Fibroblast of the aortic adventitia (primary cell): ENCODE measurements around the gene HMGXB3. TPM values are rescaled to one million over a fixed set of nuclear protein-coding genes. Genes with fewer than 3 reads are reported as not detected.

ENCODE experiments used
- DNase-seq: peaks from one replicate; pipeline ENCODE4 v3.0.0-alpha.2; 2010; ENCODE audit warnings: low read depth
- H3K4me3 ChIP-seq: 2 replicates; pipeline ENCODE4 v1.5.1; 2011; ENCODE audit warnings: low read depth, mild to moderate bottlenecking, control low read depth, low read length, moderate library complexity
- CTCF ChIP-seq: IDR thresholded peaks from 2 replicates; pipeline ENCODE4 v1.5.1; 2011; ENCODE audit warnings: mild to moderate bottlenecking, low read length, control low read depth, inconsistent platforms; ENCODE audit not compliant: insufficient read depth
- total RNA-seq: library from RNA; depleted of rRNA; stranded (reverse); fragments of >200 nt; gene quantifications from 2 replicates; pipeline ENCODE4 v1.2.3, GENCODE V29; 2012; ENCODE audit warnings: low replicate concordance

Gene HMGXB3
- total RNA-seq, 1 donor = 35.4 TPM

- H3K4me3 ChIP-seq = no peak overlapping the region
- DNase-seq = no peak
- TF ChIP-seq CTCF = no peak
Observed at GRCh38 chr5:150062216-150062922, 61.8 kb downstream of the HMGXB3 start.

GRCh38 chr5:150063638-150064037, 63.1 kb downstream of the HMGXB3 start:
- DNase-seq = no peak
- TF ChIP-seq CTCF = no peak
- H3K4me3 ChIP-seq = no peak overlapping the region

- DNase-seq = no peak
- no peak for TF ChIP-seq CTCF
- H3K4me3 ChIP-seq = no peak overlapping the region
Observed at GRCh38 chr5:150064681-150065220, 64.2 kb downstream of the HMGXB3 start.

GRCh38 chr5:150065346-150065745, 64.8 kb downstream of the HMGXB3 start:
- DNase-seq = peak; percentile 17
- H3K4me3 ChIP-seq = no peak overlapping the region
- TF ChIP-seq CTCF = no peak

- no peak overlapping the region for H3K4me3 ChIP-seq
- no peak for DNase-seq
- no peak for TF ChIP-seq CTCF
Observed at GRCh38 chr5:150065886-150066285, 65.3 kb downstream of the HMGXB3 start.

- no peak for DNase-seq
- no peak overlapping the region for H3K4me3 ChIP-seq
- TF ChIP-seq CTCF = no peak
Observed at GRCh38 chr5:150066436-150066835, 65.9 kb downstream of the HMGXB3 start.
